SW480 (cell line): ENCODE data around the gene ORMDL2.
"Not testable (repeated sequence)": the region's sequence is repeated elsewhere in the genome, so short reads cannot be mapped to it uniquely, and the experiment has no call there.

Experiments
- DNase-seq: peaks from one replicate; pipeline ENCODE4 v3.0.0-alpha.2; 2016; ENCODE audit warnings: low spot score

Gene ORMDL2

GRCh38 chr12:55828357-55828756 is 10.5 kb downstream of the ORMDL2 start:
- DNase-seq: no peak

GRCh38 chr12:55829967-55830600 is 12.2 kb downstream of the ORMDL2 start:
- peak; percentile 70 for DNase-seq

- DNase-seq: peak; percentile 64
These were observed 13.0 kb downstream of the ORMDL2 start for GRCh38 chr12:55830601-55831446.

GRCh38 chr12:55831447-55831815 is 13.6 kb downstream of the ORMDL2 start:
- DNase-seq: no peak

- DNase-seq: no peak
These were observed 15.2 kb downstream of the ORMDL2 start for GRCh38 chr12:55833056-55833455.

- not testable (repeated sequence) for DNase-seq
These were observed 16.6 kb downstream of the ORMDL2 start for GRCh38 chr12:55834400-55834799.

GRCh38 chr12:55838361-55838760 is 20.5 kb downstream of the ORMDL2 start:
- no peak for DNase-seq

- DNase-seq: no peak
These were observed 21.7 kb downstream of the ORMDL2 start for GRCh38 chr12:55839345-55840140.

- no peak for DNase-seq
These were observed 22.9 kb downstream of the ORMDL2 start for GRCh38 chr12:55840581-55841351.

GRCh38 chr12:55842681-55843429 is 25.0 kb downstream of the ORMDL2 start, which contains the start of gene MMP19:
Gene MMP19, minus strand, starts transcription at chr12:55842936. Its CDS starts 106 bp downstream, at chr12:55842830.
- peak; percentile 75 for DNase-seq

GRCh38 chr12:55843431-55843830 is 25.6 kb downstream of the ORMDL2 start:
- DNase-seq: no peak

- no peak for DNase-seq
These were observed 27.1 kb downstream of the ORMDL2 start for GRCh38 chr12:55844961-55845360.

- DNase-seq: no peak
These were observed 27.5 kb downstream of the ORMDL2 start for GRCh38 chr12:55845361-55845760.

- no peak for DNase-seq
These were observed 28.1 kb downstream of the ORMDL2 start for GRCh38 chr12:55845785-55846496.

GRCh38 chr12:55847033-55847432 is 29.2 kb downstream of the ORMDL2 start:
- DNase-seq: no peak

- DNase-seq: peak; percentile 66
These were observed 29.9 kb downstream of the ORMDL2 start for GRCh38 chr12:55847603-55848291.

GRCh38 chr12:55849616-55850343 is 31.9 kb downstream of the ORMDL2 start:
- DNase-seq: no peak

- DNase-seq: no peak
These were observed 32.6 kb downstream of the ORMDL2 start for GRCh38 chr12:55850401-55850800.

- no peak for DNase-seq
These were observed 33.1 kb downstream of the ORMDL2 start for GRCh38 chr12:55850893-55851292.
